ENCODE measurements around the gene OTUB1.

OTUB1 gene

DNA sequence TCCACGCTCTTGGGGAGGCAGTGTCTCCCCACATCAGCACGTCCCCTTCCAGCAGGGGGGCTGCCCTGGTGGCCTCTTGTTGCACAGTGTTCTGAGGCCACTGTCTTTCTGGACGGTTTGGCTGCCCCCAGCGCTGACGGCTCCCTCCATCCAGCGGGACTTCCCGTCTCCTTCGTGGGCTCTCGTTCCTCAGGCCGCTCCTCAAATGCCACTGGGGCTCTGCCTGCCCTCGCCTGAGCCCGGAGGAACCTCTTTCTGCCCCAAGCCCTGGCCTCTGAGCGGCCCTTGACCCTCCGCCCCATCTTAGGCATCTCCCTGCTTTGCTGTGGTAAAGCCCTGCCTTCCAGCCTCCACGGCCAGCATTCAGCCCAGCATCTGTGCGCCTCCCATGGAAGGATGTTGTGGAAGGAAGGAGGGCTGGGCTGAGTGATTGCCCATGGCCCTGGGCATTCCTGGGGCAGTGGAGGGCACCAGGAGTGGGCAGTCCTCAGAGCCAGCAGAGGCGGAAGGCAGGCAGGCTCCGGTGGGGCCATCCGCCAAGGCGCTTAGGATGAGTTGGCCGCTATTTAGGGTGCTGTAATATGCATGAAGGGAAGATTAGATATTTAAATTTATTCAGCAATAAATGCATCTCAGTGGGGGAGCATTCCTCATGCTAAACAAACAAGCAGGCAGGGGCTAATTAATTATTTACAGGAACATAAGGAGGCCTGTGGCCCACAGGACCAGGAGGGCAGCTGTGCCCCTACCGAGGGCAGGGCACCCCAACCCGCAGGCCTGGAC is 17.8 kb downstream of the OTUB1 start:
- DNase-seq, result no peak

DNA sequence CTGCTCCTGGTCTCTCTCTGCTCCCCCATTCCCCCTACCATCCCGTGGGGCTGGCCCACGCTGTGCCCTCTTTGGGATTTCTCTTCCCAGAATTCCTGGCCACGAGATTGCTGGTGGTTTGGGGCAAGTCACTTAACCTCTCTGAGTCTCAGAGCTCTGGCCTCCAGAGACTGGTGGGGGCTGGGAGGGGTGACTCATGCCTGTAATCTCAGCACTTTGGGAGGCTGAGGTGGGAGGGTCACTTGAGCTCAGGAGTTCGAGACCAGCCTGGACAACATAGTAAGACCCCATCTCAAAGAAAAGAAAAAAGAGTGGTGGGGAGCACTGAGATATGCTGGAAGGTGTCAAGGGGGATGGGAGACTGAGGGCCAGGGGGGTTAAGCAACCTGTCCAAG is 18.3 kb downstream of the OTUB1 start:
- no peak for DNase-seq

DNA sequence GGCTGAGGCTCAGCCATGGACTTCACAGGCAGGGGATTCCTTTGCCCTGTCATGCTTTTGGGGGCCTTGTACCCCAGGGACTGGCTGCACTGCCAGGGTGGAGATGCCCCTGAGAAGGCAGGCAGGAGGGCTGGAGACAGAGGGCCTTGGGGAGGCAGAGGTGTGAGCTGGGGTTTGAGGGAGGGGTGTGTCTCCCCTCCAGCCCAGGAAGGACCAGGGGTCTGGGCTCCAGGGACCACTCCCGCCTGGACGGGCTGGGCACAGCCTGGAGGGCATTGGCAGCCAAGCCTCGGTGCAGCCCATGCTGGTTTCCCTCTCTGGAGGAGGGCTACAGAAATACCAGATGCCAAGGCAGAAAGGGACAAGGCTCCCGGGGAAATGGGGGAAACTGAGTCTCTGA is 19.5 kb downstream of the OTUB1 start:
- DNase-seq, result no peak

DNA sequence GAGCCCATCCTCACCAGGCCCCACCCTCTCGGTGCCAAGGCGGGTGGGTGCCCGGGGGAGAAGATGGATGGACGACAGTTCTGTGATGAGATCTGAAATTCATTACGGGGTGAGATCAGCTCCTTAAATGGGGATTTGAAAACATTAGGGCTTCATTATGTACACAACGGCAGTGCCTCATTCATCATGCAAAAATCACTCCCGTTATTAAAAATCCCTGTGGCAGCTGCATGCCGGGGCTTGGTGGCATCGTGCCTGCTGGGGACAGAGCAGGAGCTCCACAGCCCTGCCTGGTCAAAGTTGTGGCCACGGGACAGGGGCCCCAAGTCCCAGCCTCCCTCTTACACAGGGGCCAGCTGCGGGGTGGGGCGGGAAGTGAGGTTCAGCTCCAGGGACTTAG is 20.2 kb downstream of the OTUB1 start:
- DNase-seq, result peak in 1 of 58 donors; percentile 5

DNA sequence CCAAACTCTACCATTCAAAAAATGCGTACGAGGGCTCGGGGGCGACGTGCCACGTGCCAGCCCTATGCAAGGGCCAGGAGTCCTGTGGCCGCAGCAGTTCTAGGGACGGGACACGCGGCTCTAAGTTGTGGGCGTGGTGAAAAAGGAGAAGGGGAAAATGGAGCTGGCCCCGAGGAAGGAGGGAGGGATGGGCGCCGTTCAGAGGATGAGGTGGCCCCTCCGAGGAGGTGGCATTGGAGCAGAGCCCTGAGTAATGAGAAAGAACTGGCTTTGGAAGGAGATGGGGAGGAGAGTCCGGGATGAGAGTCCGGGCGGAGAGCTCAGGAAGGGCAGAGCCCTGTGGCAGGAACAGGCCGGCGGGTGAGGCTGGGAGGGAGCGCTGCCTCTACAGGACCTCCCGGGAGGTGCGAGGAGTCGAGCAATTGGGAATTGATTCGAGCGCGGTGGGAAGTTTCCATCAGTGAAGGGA is 21.0 kb downstream of the OTUB1 start:
- no peak for DNase-seq

DNA sequence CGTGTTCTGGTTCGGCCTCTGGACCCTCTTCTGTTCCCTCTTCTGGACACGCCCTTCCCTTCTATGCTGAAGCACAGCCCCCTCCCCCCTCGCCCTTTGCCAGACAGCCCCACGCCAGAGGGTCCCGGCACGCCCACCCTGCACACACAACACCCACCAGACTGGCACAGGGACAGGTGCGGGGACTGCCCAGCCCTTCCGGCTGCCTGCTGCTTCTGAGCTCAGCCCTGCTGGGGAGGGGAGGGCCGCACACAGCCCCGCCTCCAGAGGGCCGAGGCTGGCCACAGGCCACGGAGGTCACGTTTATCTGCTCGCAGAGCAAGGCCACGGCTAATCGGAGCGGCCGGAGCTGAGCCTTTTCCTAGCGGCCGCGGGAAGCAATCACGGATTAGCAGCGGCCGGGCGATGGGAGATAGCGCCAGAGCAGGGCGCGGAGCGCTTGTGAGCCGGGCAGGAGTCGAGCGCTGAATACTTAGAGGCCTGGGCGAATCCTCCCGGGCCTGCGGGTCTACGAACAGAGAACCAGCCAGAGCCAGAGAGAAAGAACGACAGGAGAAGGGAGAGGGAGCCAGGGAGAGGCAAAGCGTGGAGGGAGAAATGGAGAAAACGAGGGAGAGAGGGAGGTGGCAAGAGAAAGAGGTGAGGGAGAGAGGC is 21.5 kb downstream of the OTUB1 start:
- peak in 39 of 58 donors; percentile 16 to 72 (median 35) for DNase-seq

DNA sequence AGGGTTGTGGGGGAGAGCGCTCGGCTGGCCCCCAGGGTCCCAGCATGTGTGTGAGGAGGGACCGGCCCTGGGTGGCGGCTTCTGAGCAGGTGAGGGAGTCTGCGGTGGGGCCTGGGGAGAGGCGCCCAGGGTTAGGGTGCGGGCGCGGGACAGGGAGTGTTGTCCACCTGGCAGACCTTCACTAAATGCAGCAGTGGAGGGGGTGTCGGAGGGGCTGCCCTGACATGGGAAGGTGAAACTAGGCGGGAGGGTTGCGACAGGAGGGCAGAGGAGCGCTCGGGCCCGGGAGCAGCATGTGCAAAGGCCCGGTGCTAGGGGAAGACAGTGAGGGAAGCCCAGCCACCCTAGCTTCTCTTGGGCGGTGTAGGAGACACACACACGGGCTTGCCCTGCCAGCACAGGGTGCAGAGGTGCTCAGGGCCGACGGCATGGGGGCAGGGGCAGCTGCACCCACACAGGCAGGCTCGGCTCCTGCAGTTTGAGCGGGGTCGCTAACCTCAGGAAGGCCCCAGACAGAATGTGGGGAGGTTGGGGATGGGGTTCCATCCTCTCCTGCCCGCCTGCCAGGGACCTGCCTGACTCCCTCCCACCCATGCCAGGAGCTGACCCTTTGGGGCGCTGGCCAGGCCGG is 22.2 kb downstream of the OTUB1 start:
- DNase-seq, result no peak

DNA sequence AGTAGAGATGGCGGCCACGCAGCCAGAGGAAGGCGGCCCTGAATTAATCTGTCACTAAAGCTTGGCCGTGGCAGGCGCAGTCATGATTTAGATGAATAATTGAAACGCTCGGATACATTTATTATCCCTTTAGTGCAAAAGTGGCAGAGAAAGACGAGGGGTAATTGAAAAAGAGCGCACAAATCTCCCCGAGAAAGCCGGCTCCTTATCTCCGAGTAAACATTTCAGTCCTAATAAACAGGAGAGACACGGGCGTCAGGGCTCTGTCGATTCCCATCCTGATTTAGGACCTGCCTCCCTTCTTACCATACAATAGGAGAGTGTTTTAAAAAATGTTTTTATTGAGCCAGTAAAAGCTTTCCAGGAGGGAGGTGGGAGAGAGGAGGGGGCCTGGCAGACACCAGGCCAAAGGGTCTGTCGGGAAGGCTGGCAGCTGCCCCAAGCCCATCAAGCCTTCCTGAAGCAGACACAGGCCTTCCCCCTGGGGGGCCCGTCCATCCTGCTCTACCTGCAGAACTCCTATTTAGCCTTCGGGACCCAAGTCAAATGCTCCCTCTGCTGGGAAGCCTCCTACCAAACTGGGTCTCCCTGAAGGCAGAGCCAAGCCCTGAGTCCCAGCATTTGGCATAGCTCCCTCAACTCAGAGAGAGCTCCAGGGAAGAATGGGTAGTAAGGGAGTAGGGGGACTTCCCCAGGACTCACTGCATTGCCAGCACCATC is 22.8 kb downstream of the OTUB1 start:
- DNase-seq, result no peak

DNA sequence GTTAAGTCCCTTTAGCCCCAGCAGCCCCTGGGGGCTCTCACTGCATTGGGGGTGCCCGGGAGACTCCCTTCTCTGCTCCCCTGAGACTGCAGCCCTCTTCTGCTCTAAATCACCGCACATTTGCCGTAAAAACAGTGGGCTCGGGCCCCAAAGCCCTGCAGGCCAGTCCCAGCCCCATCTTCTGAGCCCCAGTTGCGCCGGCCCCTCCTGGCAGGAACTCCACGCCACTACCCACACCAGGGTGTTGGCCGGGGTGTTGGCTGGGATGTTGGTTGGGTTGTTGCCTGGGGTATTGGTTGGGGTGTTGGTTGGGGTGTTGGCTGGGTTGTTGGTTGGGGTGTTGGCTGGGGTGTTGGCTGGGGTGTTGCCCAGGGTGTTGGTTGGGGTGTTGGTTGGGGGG is 23.5 kb downstream of the OTUB1 start:
- DNase-seq, result no peak

DNA sequence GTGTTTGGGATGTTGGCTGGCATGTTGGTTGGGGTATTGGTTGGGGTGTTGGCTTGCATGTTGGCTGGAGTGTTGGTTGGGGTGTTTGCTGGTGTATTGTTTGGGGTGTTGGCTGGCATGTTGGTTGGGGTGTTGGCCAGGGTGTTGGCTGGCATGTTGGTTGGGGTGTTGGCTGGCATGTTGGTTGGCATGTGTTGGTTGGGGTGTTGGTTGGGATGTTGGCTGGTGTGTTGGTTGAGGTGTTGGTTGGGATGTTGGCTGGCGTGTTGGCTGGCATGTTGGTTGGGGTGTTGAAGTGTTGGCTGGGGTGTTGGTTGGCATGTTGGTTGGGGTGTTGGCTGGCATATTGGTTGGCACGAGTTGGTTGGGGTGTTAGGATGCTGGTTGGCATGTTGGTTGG is 24.5 kb downstream of the OTUB1 start:
- DNase-seq, result no peak

DNA sequence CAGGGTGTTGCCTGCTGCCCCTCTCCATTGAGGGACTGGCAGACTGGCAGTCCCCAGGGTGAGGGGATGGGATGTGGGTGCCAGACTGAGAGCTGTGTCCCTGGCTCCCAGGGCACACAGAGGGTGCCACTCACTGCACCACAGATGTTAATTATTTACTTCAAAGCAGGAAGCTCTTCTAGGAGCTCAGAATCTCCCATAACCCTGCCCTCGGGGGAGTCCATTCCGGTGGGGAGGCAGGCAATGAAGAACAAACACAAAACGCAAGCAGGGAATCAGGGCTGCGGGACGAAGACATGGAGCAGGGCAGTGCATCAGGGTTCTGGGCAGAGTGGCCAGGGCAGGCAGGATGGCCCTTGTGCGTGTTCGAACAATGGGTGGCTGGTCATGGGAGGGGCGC is 25.1 kb downstream of the OTUB1 start:
- no peak for DNase-seq

DNA sequence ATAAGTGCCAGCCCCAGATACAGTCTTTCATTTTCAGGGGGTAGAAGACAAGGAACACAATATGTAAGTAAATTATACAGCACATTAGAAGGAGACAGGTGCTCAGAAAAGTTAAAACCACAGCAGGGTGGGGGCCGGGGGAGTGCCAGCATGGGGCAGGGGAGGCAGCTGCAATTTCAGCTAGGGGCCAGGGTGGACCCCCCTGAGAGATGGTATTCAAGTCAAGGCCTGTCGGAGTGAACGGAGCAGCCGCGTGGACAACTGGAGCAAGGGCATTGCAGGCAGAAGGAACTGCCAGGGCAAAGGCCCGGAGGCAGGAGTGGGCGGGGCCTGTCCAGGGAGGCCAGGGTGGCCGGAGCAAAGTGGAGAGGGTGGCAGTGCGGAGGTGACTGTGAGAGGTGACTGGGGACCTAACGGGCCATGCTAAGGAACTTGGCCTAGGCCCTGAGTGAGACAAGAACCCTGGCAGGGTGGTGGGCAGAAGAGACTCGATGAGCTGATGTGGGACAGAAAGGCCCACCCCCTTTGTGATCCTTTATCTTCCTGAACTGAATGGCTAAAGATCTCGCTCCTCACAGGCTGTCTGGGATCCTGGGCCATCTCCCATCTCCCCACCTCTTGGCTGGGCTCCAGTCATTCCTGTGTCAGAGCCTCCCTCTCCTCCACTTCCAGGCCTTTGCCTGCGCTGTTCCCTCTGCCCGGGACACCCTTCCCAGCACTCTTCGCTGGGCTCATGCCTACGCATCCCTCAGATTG is 27.1 kb downstream of the OTUB1 start:
- no peak for DNase-seq

DNA sequence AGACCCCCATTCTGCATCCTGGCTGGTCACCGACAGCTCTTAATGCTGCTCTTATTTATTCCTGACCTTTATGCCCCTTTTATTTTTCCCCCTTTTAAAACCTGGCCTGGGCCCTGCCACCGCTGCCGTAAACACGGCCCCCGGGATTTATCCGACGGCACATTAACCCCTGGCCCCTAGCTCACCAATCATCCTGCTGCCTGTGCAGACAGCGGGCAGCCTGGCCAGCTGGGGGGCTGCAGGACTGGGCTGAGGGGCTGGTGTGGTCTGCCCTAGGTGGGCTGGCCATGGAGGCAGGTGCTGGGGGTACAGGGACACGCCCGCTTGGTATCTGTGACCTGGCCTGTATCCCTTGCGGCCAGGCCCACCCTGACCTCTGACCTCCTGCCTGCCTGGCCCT is 28.1 kb downstream of the OTUB1 start:
- no peak for DNase-seq

DNA sequence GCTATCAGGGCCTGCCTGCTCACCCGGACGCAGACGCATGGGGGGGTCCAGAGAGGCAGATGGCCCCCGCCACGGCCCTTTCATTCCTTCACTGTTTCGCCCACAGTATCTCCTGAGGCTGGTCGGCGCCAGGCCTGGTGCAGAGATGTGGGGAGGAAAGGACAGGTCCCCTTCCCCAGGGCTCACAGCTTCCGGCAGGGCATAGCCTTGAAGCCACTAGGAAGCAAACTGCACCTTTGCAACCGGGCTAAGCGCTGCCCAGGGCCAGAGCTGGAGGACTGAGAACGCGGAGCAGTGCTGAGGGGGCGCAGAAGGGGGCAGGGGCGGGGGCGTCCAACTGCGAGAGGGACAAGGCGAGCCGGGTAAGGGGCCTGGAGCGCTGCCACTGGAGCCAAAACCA is 29.3 kb downstream of the OTUB1 start:
- no peak for DNase-seq

DNA sequence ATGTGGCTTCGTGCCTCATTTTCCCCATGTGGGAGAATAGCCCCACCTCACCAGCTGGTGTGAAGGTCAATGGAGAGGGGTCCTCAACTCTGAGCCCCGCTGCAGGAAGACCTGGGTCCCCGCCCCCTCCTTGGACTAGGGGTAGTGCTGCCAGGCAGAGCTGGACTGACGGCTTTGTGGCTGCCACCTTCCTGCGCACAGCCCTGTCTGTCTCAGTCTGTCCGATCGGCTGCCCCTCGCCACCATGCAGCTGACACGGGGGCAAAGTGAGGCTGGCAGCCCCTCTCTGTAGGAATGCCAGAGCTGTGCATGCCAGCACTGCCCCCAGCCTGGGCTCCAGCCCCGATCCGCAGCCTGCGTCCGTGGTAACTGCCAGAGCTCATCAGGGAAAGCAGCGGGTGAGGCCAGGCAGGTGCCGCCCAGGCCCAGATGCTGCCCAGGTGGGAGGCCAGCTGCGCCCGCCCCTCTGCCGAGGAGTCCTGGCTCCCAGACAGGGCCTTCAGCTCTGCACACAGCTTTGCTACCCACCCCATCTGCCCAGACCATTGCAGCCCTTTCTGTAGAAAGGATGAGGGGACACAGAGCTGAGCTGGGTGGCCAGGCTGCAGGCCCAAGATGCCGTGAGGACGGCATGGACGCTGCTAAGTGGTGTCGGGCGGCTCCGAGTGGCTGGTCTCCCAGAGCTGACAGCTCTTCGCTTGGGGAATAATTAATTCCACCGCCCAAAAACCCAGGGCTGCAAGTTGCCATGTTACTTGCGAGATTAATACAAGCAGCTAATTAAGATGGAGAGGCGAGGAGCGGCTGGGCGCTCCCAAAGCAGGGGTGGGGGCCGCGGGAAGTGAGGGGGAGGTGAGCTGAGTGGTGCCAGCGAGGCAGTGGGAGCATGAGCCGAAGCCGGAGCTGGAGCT is 30.0 kb downstream of the OTUB1 start:
- peak in 17 of 58 donors; percentile 13 to 61 (median 35) for DNase-seq

DNA sequence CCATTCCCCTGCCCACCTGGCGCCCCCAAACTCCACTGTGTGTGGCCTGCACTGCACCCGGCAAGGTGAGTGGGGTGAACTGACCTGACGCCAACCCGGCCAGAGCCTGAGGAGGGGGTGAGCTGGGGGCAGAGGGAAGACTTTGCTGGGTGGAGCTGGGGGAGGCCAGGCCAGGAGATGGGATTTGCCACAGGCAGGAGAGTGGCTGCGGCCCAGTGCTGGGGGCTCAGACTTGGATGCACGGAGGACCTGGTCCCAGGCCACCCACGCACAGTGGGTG is 31.6 kb downstream of the OTUB1 start:
- DNase-seq, result no peak

DNA sequence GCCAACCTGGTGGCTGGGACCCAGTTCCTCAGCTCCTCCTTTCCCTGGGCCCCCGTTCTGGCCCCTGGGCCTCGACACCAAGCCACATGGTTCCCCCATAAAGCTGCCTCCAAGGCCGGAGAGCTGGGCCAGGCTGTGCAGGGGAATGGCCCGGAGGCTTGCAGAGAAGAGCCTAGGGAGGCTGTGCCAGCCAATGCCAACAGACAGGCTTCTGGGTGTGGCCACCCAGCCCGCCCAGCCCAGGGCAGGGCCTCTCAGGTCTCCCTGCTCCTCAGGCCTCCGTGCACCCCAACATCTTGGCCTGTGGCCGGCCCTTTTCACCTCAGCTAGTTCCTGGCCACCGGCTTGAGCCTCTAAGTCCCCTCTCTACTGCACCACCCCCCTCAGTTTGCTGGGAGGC is 32.1 kb downstream of the OTUB1 start:
- DNase-seq, result no peak

DNA sequence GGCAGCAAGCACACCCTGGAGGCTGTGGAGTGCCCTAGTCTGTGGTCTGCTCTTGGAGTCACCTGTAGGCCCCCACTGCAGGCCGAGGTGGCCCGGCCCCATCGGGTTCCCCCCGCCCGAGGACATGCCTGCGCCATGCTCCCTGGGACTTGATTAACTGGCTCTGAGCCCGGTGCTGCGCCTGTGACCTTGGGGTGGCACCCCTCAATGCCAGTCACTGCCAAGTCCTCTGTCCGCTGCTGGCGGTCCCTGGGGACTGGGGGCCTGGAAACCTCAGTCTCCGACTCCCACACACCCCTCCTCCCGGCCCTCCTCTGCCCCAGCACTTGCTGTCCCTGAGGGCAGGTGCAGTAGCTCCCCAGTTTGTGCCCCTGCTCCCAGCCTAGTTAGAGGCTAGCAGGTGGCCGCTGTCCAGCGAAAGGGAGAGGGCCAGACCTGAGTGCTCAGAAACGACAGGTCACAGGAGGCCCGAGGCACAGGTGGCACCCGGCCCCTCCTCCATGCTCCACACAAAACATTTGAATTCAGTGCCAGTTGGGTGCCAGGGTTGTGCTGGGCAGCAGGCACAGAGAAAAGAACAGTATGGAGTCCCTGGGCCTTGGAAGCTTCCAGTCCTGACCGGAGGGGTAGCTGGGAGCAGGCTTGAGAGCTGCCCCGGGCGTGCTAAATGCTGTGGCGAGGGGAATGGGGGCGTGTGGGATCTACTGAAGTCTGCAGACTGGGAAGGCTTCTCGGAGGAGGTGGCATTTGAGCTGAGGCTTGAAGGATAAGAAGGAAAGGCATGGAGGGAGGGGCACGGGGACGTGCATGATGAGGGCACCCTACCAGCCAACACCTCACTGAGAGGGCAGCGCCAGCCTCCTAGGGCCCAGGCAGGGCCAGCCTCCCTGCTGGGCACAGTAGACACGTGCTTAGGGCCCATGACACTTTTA is 33.1 kb downstream of the OTUB1 start:
- no peak for DNase-seq
